ENCODE results near the gene PLXNA4. TPM values are rescaled to one million over a fixed set of nuclear protein-coding genes. Genes with fewer than 3 reads are reported as not detected.

Gene PLXNA4
- total RNA-seq, 1 donor from 2014 or later, result 0.38 TPM

- DNase-seq (ENCODE audit: low spot score) (no peak), ATAC-seq (no peak)
Observed at GRCh38 chr7:132112106-132112505, 464.2 kb downstream of the PLXNA4 start.

GRCh38 chr7:132110692-132111091 is 465.6 kb downstream of the PLXNA4 start:
- DNase-seq (ENCODE audit: low spot score) (no peak), ATAC-seq (no peak)

- ATAC-seq (no peak), DNase-seq (ENCODE audit: low spot score) (no peak)
Observed at GRCh38 chr7:132109769-132110168, 466.5 kb downstream of the PLXNA4 start.

GRCh38 chr7:132108563-132108962 is 467.7 kb downstream of the PLXNA4 start:
- ATAC-seq, result no peak
- no peak for DNase-seq (ENCODE audit: low spot score)

GRCh38 chr7:132106491-132106890 is 469.8 kb downstream of the PLXNA4 start:
- ATAC-seq, result no peak

GRCh38 chr7:132105096-132105495 is 471.2 kb downstream of the PLXNA4 start:
- DNase-seq (ENCODE audit: low spot score), result no peak

More at GRCh38 chr7:132106491-132106890, 469.8 kb downstream of the PLXNA4 start:
- no peak for DNase-seq (ENCODE audit: low spot score)

GRCh38 chr7:132103718-132104117 is 472.6 kb downstream of the PLXNA4 start:
- DNase-seq (ENCODE audit: low spot score), result no peak
- no peak for ATAC-seq

More at GRCh38 chr7:132105096-132105495, 471.2 kb downstream of the PLXNA4 start:
- ATAC-seq, result no peak

GRCh38 chr7:132102942-132103341 is 473.3 kb downstream of the PLXNA4 start:
- no peak for DNase-seq (ENCODE audit: low spot score)
- ATAC-seq, result no peak

- ATAC-seq (no peak), DNase-seq (ENCODE audit: low spot score) (no peak)
Observed at GRCh38 chr7:132102391-132102790, 473.9 kb downstream of the PLXNA4 start.

GRCh38 chr7:132100981-132101380 is 475.3 kb downstream of the PLXNA4 start:
- DNase-seq (ENCODE audit: low spot score), result no peak
- no peak for ATAC-seq

GRCh38 chr7:132100483-132100882 is 475.8 kb downstream of the PLXNA4 start:
- ATAC-seq, result no peak

GRCh38 chr7:132099163-132099562 is 477.1 kb downstream of the PLXNA4 start:
- DNase-seq (ENCODE audit: low spot score), result no peak

More at GRCh38 chr7:132100483-132100882, 475.8 kb downstream of the PLXNA4 start:
- DNase-seq (ENCODE audit: low spot score), result no peak

GRCh38 chr7:132098327-132098726 is 477.9 kb downstream of the PLXNA4 start:
- ATAC-seq (no peak), DNase-seq (ENCODE audit: low spot score) (no peak)

More at GRCh38 chr7:132099163-132099562, 477.1 kb downstream of the PLXNA4 start:
- no peak for ATAC-seq

- no peak for DNase-seq (ENCODE audit: low spot score)
- no peak for ATAC-seq
Observed at GRCh38 chr7:132097550-132098134, 478.6 kb downstream of the PLXNA4 start.

- no peak for ATAC-seq
- DNase-seq (ENCODE audit: low spot score), result no peak
Observed at GRCh38 chr7:132095111-132095765, 481.0 kb downstream of the PLXNA4 start.

GRCh38 chr7:132092106-132092505 is 484.2 kb downstream of the PLXNA4 start:
- ATAC-seq, result no peak
- no peak for DNase-seq (ENCODE audit: low spot score)

- no peak for ATAC-seq
- no peak for DNase-seq (ENCODE audit: low spot score)
Observed at GRCh38 chr7:132091706-132092105, 484.6 kb downstream of the PLXNA4 start.

GRCh38 chr7:132090444-132090843 is 485.8 kb downstream of the PLXNA4 start:
- no peak for DNase-seq (ENCODE audit: low spot score)
- ATAC-seq, result no peak

GRCh38 chr7:132089356-132089755 is 486.9 kb downstream of the PLXNA4 start:
- DNase-seq (ENCODE audit: low spot score), result no peak
- ATAC-seq, result no peak

- no peak for ATAC-seq
- no peak for DNase-seq (ENCODE audit: low spot score)
Observed at GRCh38 chr7:132087421-132087820, 488.8 kb downstream of the PLXNA4 start.

- ATAC-seq (peak; percentile 90), DNase-seq (ENCODE audit: low spot score) (peak; percentile 53)
Observed at GRCh38 chr7:132084776-132085388, 491.4 kb downstream of the PLXNA4 start.

GRCh38 chr7:132083537-132084123 is 492.6 kb downstream of the PLXNA4 start:
- no peak for DNase-seq (ENCODE audit: low spot score)

More at GRCh38 chr7:132083537-132084123, 492.6 kb downstream of the PLXNA4 start:
- no peak for ATAC-seq
